ENCODE data around the gene FDPS.

DNA sequence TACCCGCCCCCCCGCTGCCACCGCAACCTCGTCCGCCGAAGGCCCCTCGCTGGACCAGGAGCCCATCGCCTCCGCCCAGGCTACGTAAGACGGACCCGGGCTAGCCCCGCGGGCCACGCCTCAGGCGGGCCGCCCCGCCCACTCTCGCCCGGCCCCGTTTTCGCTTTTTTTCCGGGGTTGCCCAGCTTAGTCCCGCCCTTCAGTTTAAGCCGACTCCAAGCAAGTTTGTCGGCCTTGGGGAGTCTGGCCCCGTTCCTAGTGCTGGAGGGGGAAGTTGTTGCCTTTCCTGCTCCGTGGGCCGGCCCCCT is 15.0 kb downstream of the FDPS start:
- TF ChIP-seq TAF1 (IDR thresholded peaks at IDR 0.05; ENCODE audit: borderline replicate concordance, low read depth, low read length) (no peak), POLR2A (IDR thresholded peaks at IDR 0.05; ENCODE audit: low read depth, low read length) (no peak)
